ENCODE measurements around the gene ZNF268. TPM values are rescaled to one million over a fixed set of nuclear protein-coding genes. Genes with fewer than 3 reads are reported as not detected.

ZNF268 gene
- total and polyA plus RNA-seq, 10 of the 15 experiments (the other 5 are each of a cell fraction or from before 2014, with no cell fraction given) = 9.4 to 23.2 (median 15.3) TPM

GRCh38 chr12:133236556-133236955 is 55.3 kb downstream of the ZNF268 start:
- ChIA-PET POLR2A (no interaction called here), SMC1A (ENCODE audit: uncharacterized antibody, unreplicated experiment) (no interaction called here), RAD21 (ENCODE audit: unreplicated experiment) (no interaction called here), CTCF (no interaction called here)
- in situ Hi-C loops (cut with MboI) = no loop called here
- no peak for TF ChIP-seq RELB (IDR thresholded peaks at IDR 0.05; ENCODE audit: low read depth)
- no peak for TF ChIP-seq SMAD5 (IDR thresholded peaks at IDR 0.05; ENCODE audit: low read depth)
- no peak for TF ChIP-seq ZNF217 (IDR thresholded peaks at IDR 0.05)
- no peak for TF ChIP-seq FOS (IDR thresholded peaks at IDR 0.05; ENCODE audit: borderline replicate concordance, extremely low read depth, insufficient read length)
- TF ChIP-seq BCL3 (IDR thresholded peaks at IDR 0.05; ENCODE audit: borderline replicate concordance, insufficient read depth, low read depth, low read length, poor library complexity, severe bottlenecking) = no peak
- TF ChIP-seq MAX (IDR thresholded peaks at IDR 0.05; ENCODE audit: low read depth, low read length) = no peak
- no peak for TF ChIP-seq MEF2B (IDR thresholded peaks at IDR 0.05; ENCODE audit: partially characterized antibody, poor library complexity, severe bottlenecking)
- no peak for TF ChIP-seq KLF5 (IDR thresholded peaks at IDR 0.05; ENCODE audit: partially characterized antibody)
- no peak for TF ChIP-seq CEBPB (IDR thresholded peaks at IDR 0.05; ENCODE audit: borderline replicate concordance in 1 of 2, low read depth in 2 of 2, low read length in 2 of 2)
- TF ChIP-seq CBX3 (IDR thresholded peaks at IDR 0.05; ENCODE audit: borderline replicate concordance, low read depth) = no peak
- Histone ChIP-seq H3K4me2 (ENCODE audit: control insufficient read depth, insufficient read depth) (no peak overlapping the region), H3K4me3 (no peak overlapping the region), H3K36me3 (ENCODE audit: control insufficient read depth in 2 of 2, insufficient read depth in 2 of 2, low read length in 1 of 2) (no peaks in the 10 kb centered on the region), H3K9me3 (replicated peaks; ENCODE audit: control insufficient read depth, insufficient read depth, low read length) (no peaks in the 10 kb centered on the region; the same call in 2 of the 3 replicates), H3K9ac (ENCODE audit: control insufficient read depth, insufficient read depth, low read length) (no peak overlapping the region), H3K4me1 (ENCODE audit: control insufficient read depth, insufficient read depth, low read length) (no peaks in the 10 kb centered on the region), H3K27ac (ENCODE audit: control insufficient read depth, insufficient read depth) (no peak overlapping the region), H3K79me2 (ENCODE audit: control insufficient read depth, insufficient read depth, low read length) (no peaks in the 10 kb centered on the region), H3K27me3 (replicated peaks in 1 of 2; ENCODE audit: control insufficient read depth in 2 of 2, insufficient read depth in 2 of 2, low read length in 1 of 2) (no peaks in the 10 kb centered on the region), H2AFZ (ENCODE audit: control insufficient read depth, low read depth, low read length) (no peak overlapping the region), H4K20me1 (ENCODE audit: control insufficient read depth, insufficient read depth) (no peaks in the 10 kb centered on the region)
- 87% methylated on average over 12 of the region's 12 CpGs for WGBS (ENCODE audit: insufficient coverage, insufficient replicate concordance, low lambda C conversion rate, missing lambda C conversion rate)
- no TSS peak for BruUV-seq (replicated peaks)
- intact Hi-C loops (cut with micrococcal nuclease; ENCODE audit: unreplicated experiment) = no loop called here
- no peak for ATAC-seq
- FAIRE-seq = no peak
- DNase-seq (ENCODE audit: low read depth, low spot score) = no peak

All from GM12878 (cell line).